Measurements from ENCODE around the gene PTPRG.

DNA sequence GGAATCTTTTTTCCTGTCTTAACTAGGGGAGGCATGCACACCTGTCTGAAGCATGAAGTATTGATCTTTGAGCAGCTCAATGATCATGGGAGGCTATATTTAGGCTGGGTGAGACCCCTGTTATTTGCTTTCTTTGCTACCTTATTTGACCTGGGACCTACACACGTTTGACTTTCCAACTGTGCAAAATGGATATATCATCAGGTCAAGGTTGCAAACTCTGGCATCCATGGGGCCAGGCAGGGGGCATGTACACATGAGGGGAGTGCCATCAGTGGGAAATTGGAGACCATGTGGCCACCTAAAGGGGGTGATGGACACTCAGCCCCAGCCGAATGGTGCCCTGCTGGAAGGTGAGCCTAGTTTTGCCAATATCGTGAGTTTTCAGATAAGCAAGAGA lies 637.8 kb downstream of the PTPRG start:
- TF ChIP-seq, protein P1, sequence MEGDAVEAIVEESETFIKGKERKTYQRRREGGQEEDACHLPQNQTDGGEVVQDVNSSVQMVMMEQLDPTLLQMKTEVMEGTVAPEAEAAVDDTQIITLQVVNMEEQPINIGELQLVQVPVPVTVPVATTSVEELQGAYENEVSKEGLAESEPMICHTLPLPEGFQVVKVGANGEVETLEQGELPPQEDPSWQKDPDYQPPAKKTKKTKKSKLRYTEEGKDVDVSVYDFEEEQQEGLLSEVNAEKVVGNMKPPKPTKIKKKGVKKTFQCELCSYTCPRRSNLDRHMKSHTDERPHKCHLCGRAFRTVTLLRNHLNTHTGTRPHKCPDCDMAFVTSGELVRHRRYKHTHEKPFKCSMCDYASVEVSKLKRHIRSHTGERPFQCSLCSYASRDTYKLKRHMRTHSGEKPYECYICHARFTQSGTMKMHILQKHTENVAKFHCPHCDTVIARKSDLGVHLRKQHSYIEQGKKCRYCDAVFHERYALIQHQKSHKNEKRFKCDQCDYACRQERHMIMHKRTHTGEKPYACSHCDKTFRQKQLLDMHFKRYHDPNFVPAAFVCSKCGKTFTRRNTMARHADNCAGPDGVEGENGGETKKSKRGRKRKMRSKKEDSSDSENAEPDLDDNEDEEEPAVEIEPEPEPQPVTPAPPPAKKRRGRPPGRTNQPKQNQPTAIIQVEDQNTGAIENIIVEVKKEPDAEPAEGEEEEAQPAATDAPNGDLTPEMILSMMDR (conservative IDR thresholded peaks at IDR 0.05; ENCODE audit: low read depth, low read length), result no peak
- TF ChIP-seq EZH2 (IDR thresholded peaks at IDR 0.05; ENCODE audit: borderline replicate concordance, low read depth, low read length, poor library complexity, severe bottlenecking), result no peak
